Kasumi-1 (cell line): Measurements from ENCODE around the gene FOXK1.

Source experiments
- DNase-seq, 2 experiments: peaks; one replicate each; lab custom pipeline; 2025; lab: John Stamatoyannopoulos, UW

Gene FOXK1

DNA sequence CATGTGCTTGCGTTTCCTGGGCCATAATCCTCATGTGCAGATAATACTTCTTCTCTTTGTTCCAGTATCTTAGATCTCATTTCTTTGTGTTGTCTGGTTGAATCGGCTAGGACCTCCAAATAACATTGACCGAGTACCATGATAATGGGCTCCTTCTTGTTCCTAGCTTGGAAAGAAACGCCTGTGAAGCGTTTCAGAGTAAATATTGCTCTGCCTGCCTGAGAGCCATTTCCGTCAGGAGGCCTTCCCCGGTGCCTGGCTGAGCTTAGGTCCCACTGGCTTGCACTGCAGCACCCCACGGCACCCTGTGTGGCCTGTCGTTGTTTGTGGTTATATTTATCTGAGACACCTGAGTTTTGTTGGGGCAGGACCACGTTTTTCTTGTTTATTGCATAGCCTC lies 17.7 kb downstream of the FOXK1 start:
- DNase-seq = no peak

DNA sequence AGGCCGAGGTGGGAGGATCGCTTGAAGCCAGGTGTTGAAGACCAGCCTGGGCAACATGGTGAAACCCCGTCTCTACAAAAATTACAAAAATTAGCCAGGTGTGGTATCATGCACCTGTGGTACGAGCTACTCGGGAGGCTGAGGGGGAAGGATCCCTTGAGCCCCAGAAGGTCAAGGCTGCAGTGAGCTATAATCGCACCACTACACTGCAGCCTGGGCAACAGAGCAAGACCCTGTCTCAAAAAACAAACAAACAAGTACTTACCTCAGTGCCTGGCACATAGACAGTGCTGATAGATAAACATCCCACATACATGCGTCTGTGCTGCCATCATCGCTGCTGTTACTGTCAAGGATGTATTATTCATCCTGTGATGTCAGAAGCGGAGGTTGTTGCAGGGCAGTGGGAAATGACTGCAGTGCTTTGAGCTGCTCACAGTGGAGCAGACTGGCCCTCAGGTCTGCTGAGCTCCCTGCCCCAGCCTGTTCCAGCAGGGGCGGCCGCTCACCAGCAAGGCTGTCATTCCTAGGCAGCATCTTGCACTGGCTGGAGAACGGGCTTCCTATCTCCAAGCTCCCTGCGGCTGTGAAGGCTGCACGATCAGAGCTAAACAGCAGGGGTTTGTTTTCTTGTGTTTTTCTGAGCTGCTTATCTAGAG lies 18.6 kb downstream of the FOXK1 start:
- DNase-seq = no peak

DNA sequence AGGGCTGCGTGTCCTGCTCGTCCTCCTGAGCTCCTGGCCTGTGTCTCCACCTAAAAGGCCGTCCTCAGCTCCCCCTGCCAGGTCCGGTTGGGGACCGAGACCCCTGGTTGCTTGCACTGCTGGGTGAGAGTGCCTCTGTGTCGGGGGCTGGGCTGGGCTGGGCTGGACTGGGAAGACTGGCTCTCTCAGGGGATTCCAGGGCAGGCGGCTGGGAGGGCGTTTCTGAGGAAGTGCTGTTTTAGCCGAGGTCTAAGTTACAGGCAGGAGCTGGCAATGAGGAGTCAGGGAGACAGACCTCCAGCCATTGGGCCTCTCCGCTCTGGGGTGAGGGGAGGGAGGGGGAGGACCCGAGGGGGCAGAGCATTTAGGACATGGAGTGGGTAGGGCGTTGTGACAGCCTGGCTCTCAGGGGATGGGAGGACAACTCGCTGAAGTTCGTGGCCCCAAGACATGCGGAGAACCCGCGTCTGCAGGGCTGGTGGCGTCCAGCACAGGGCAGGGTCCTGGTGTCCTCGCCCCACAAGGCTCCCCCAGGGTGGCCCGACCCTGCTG lies 20.9 kb downstream of the FOXK1 start:
- DNase-seq = no peak

DNA sequence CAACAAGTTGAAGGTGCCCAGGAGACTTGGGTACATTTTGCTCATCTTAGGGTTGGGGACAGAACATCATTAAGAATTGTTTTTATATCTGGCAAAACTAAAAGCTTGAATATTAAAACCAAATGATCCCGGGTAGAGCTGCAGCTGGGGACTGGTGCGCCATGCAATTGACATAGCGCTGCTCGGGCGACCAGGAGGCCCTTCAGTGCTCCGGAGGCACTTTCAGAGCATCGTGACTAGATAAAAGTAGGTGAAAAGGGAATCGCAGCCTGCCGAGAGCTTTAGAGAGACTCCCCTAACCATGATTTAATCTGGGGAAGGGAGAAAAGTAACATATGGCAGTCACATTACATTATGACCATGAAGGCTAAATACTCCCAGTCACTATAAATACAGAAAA lies 21.4 kb downstream of the FOXK1 start:
- DNase-seq = no peak

DNA sequence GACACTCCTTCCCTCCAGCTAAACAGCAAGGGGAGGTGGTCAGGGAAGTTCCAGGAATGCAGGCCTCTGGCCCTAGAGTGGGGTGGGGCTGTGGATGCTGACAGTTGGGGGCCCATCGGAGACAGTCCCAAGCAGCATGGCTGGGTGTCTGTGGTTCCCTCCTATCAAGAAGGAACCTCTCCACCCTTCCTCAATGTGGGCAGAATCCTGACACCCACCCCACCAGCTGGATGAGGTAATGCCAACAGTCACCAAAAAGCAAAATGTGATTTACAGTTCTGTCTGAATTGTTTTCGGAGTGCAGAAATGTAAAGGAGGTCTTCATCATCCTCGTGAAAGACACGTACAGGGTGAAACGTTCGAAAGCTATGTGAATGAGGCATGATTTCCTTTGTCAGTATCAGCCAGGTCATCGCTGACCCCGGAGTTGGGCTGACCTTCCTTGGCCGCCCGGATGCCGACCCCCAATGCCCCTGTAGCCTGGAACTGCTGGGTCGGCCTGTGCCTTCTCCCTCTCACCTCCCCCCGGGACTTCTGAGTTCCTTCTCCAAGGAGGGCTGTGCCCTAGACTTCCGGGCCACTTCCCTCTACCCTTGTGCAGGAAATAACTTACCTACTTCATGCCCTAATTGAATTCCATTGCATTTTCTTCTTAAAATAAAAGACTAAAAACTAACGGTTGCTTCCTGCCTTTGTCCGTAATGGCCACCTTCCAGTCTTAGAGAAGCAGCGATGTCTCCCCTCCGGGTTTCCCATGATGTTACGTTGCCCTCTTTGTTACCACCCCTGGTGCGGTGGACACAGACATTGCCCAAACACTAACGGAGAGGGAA lies 24.5 kb downstream of the FOXK1 start:
- DNase-seq = no peak

DNA sequence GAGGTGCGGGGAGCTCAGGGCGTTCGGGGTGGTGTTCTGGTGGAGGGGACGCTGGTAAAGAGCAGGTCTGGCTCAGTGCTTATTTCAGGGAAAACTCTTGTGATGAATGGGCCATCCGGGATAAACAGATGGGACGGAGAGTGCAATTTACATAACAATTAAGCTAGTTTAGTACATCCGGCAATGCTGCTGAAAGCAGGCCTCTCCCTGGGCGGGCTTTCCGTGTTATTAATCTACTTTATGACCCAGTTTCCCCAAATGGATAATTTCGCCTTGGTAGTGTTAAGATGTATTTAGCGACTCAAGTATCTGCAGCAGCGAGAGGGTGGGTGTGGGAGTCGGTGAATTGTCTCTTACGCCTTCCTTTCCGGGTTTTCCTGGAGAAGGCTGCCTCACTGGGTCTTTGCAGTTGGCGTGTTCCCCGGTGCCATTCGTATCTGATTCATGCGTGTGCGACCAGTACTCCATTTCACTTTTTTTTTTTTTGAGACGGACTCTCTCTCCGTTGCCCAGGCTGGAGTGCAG lies 25.2 kb downstream of the FOXK1 start:
- DNase-seq = no peak

DNA sequence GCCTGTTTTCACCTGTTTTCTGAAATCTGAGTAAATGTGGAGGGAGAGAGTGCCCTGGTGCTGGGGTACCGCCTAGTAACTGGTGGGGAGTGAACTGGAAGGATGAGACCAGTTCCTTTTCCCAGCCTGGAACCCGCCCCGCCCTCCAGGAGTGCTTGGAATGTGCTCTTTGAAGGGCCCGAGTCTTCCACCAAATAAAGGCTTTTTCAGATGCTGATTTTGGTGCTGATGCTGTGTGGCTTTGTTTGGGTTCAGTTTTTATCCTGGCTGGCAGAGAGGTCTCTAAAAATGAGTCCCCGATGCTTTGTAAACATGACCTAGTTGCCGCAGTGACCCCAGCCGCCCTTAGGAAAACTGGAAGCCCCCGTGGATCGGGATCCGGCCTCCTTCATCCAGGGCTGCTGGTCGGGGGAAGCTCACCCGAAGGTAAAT lies 25.9 kb downstream of the FOXK1 start:
- no peak for DNase-seq

DNA sequence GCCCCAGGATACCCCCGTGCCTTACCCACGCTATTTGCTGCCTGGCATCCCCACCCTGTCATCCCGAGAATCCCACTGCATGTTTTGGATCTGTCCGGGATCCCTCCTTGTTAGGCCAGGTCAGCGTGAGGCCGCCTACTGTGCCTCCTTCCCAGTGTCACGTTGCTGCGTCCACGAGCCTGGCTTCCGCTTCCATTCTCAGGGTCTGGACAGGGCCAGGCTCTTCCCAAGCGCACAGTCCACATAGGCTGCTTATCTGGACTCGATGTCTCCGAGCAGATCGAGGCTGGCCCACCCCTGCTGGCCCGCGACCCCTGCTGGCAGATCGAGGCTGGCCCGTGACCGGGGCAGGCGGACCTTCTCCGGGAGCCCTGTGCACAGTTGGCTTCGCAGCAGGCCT lies 27.1 kb downstream of the FOXK1 start:
- no peak for DNase-seq

DNA sequence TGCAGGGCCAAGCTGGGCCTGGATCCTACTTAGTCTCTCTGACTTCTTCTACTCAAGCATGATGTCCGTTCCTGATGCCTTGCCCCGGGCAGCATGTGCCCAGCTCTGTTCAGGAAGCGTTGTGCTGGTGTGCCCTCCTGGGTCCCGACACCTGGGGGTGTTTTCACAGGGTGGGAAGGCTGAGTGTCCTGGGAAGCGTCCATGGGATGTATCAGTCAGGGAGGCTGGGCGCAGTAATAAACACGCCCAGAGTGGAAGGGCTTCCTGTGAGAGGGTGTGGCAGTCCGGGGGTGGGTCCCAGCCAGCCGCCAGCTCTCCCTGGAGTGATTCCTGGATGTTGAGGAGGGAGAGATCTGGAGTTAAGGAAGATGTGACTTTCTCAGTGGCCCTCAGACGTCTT lies 29.0 kb downstream of the FOXK1 start:
- no peak for DNase-seq

DNA sequence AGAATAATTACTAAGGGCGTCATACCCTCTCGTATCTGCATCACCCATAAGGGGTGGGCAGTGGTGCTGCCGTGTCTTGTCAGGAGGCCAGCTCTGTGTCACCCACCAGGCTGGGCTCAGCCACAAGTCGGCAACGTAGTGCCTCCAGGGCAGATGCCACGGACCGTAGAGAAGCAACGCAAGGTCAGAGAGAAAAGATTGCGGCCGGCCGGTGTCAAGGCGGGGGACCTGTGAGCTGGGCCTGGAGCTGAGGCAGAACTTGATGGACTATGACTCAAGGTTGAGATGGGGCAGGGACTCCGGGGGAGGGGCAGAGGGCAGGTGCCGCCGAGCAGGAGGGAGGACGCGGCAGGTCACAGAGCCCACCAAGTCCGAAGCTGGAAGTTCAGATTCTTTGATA lies 29.5 kb downstream of the FOXK1 start:
- DNase-seq = no peak

DNA sequence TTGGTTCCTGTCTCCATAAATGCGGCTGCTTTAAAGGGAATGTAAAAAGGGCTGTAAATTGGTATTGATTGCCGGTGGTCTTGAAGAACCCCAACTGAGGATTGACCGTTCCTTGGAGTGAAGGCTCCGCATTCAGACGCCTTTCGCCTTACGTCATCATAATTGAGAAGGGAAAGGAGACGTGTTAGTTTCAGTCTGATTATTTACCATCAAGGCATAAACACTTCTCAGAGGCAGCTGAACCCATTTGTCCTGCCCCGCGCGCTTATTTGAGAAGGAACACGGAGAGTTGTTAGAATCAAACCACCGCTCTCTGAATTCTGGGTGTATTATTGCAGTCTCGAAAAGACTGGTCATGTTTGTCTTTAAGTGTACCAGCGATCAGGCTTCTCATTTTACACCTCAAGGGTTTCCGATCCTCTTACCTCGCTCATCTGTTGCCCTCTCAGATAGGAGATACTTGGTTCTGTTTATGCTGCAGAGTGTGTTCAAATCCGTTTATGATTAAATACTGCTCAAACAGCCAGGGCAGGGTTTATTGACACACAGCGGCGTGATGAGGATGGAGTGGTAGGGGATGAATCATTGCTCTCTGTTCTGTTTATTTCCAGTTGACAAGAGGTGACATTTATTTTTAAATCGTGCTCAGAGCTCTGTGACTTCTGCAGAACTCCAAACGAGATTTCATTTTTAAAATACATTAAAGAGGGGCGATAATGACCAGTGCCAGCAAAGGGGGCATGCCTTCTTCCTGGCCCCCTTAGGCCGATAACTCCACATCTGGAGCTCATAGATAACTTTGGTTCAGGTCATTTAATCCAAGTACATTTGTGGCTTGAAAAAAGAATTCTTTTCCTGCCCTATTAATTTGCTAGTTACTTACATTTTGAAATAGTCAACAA lies 30.4 kb downstream of the FOXK1 start:
- DNase-seq = no peak

DNA sequence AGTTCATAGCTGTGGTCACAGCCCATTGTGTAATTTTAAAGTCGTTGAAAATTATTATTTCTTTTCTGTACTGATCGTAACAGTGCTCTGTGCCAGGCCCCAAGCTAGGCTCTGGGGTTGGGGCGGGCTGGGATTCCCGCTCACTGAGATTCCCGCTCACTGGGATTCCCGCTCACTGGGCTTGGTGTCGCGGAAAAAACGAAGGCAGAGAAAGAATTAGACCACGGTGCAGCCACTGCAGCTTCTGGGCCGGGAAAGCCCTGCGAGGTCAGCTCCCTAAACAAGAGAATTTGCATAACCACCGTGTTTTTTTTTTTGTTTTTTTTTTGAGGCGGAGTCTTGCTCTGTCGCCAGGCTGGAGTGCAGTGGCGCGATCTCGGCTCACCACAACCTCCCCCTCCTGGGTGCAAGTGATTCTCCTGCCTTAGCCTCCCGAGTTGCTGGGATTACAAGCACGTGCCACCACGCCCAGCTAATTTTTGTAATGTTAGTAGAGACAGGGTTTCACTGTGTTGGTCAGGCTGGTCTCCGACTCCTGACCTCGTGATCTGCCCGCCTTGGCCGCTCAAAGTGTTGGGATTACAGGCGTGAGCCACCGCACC lies 31.2 kb downstream of the FOXK1 start:
- DNase-seq = no peak

DNA sequence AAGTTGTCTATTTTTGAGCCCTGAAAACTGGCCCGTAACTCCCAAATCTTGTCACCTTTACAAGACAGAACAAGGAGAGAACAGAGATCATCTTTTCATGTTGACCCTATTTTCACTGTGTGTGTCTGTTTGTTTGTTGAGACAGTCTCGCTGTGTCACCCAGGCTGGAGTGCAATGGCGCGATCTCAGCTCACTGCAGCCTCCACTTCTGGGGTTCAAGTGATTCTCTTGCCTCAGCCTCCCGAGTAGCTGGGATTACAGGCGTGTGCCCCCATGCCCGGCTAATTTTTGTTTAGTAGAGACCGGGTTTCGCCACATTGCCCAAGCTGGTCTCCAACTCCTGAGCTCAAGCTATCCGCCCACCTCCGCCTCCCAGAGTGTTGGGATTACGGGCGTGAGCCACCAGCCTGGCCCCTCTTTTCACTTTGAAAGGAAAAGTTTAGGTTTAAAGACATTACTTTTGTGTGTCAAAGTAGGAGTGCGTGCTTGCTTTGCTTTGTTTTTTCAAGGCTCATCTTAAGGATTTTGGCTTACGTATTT lies 32.1 kb downstream of the FOXK1 start:
- DNase-seq = no peak

DNA sequence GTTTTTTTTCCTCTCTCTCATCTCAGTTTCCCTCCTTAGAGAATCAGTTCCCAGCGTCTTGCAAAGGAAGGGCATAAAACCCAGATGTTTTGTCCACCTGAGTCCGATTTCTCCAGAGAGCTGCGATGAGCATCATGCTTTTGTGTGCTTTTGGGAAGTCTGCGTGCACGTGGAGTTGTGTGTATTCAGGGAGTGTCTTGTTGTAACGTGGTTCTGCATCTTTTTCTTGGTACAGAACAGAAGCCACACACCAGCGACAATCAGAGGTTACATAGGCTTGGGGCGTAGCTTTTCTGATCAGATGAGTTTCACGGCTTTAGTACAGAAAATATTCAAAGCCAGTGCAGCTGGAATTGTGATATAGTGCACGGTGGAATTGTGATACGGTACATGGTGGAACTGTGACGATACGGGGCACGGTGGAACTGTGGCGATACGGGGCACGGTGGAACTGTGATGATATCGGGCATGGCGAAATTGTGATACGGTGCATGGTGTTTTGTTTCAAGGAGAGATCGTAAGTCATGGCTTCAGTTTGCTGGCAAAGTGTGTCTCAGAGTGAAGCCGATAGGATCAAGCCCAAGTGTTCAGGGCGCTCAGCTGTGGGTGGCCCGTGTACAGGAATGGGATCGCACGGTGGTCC lies 32.8 kb downstream of the FOXK1 start:
- peak; percentile 10 to 30 for DNase-seq

DNA sequence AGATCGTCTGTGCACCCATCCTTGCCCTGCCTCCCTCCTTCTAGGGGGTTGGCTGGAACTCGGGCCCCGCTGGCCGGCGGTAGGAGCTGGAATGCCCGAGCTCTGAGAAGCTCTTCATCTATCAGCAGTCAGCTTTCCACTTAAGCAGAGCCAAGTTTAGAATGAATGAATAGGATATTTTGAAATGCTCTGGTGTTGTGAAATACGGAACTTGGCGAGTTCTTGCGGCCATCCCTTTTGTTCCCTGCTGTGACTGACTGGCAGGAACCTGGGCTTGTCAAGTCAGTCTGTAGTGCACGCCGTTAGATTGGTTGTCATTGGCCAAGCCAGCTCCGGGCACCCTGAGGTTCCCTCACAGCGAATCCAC lies 33.3 kb downstream of the FOXK1 start:
- DNase-seq = peak; percentile 78 to 89

DNA sequence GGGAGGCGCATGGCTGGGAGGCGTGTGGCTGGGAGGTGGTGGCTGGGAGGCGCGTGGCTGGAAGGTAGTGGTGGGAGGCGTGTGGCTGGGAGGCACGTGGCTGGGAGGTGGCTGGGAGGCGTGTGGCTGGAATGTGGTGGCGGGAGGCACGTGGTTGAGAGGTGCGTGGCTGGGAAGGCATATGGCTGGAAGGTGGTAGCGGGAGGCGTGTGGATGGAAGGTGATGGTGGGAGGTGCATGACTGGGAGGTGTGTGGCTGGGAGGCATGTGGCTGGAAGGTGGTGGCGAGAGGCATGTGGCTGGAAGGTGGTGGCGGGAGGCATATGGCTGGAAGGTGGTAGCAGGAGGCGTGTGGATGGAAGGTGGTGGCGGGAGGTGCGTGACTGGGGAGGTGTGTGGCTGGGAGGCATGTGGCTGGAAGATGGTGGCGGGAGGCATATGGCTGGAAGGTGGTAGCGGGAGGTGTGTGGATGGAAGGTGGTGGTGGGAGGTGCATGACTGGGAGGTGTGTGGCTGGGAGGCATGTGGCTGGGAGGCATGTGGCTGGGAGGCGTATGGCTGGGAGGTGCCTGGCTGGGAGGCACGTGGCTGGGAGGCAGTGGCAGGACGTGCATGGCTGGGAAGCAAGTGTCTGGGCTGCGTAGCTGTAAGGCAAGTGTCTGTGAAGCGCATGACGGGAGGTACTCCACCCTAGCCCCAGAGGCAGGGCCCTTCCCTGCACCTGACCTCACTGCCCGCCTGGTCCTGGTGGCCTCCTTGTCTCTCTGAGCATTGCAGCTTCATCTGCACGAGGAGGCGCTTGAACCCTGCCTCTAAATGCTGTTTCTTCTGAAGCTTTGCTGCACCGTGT lies 35.1 kb downstream of the FOXK1 start:
- no peak for DNase-seq

DNA sequence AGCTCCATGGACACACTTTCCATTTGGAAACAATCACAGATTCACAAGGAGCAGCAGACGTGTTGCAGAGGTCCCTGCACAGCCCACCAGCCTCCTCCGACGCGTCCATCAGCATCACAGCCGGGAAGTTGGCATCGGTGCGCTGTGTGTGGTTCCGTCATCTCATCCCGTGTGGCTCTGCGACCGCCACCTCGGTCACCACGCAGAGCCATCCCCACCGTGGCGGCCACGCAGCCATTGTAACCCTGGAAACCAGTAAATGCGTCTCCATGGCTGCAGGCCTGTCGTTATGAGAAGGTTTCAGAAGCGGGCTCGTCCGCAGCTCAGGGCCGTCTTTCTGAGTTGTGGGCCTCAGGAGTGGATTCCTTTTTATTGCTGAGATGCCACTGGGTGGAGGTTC lies 36.0 kb downstream of the FOXK1 start:
- DNase-seq = no peak

DNA sequence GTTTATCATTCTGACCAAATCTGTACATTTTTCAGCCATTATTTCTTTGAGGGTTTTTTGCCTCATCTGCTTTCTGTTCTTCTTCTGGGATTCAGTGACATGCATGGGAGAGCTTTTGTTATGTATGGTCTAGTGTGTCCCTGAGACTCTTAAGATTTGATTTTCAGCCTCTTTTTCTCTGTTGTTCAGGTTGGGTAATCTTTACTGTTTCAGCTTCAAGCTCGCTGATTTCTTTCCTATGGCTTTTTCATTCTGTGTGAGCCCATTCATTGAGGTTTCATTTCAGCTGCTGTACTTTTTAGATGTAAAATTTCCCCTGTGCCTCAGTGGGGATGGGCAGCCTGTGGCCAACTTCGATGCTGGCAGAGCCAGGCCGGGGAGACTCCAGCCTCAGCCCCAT lies 38.1 kb downstream of the FOXK1 start:
- no peak for DNase-seq

DNA sequence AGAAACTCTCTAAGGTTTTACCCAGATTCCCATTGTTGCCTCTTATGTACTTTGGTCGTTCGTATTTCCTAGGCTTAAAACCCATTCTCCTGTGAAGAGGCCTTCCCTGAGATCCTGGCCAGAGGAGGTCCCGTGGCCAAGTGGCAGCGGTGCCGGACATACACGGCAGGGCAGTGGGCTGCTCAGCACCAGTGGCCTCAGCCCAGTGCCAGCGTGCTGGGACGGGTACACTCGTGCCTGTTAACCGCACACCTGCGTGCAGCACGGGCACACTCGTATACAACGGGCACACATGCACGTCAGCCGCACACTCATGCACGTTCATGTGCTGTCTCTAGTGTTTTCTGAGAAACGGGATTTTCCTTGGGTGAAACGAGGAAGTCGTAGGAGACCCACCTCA lies 40.2 kb downstream of the FOXK1 start:
- DNase-seq = no peak
